ENCODE results near the gene CYB5R4. TPM values are rescaled to one million over a fixed set of nuclear protein-coding genes. Genes with fewer than 3 reads are reported as not detected.
A peak's percentile ranks its signal among the peaks of the same experiment; 100 is the strongest.

The CYB5R4 gene
- total RNA-seq, 1 experiment from 2014 or later = 24.0 TPM

DNA sequence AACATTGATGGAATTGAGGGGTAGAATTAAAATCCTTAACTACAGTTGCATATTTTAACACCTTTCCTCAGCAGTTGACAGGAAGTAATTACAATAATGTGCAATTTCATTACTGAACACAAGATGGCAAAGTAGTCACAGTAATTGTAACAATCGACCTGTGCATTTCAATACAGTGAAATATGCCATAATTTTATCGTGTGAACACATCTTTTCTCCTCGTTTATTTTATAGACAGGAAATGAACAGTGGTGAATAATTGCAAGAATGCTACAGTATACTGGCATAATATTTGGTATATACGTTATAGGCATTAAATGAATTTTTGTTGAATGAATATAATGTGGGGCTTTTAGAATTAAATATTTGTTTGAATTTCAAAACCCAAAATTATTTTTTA is 25.0 kb downstream of the CYB5R4 start:
- ChIA-PET POLR2A (no interaction called here), RAD21 (ENCODE audit: low non-redundant PET in 1 of 2, low total read pairs in 2 of 2, uncharacterized antibody in 2 of 2, unreplicated experiment in 2 of 2) (no interaction called here), CTCF (interaction anchor here (0.9 to 2.7 kb wide), 4 partner anchors 269 to 343 kb away, joined by 4 to 11 read pairs (median 4); partner anchors contain the start of gene CEP162)
- no peaks in the 10 kb centered on the region for H4K20me1 ChIP-seq (ENCODE audit: insufficient read depth)
- H2AFZ ChIP-seq (ENCODE audit: low read depth, low read length, poor library complexity, severe bottlenecking) = no peak overlapping the region
- ATAC-seq = peak; percentile 76
- H3K36me3 ChIP-seq (ENCODE audit: control insufficient read depth in 1 of 2, insufficient read depth in 2 of 2, low read length in 2 of 2) = no peaks in the 10 kb centered on the region
- intact Hi-C loops (cut with micrococcal nuclease) = loop anchor here (1.0 to 10.0 kb wide), 4 partner anchors 337 to 1440 kb away; no protein-coding TSS in a partner anchor
- H3K79me2 ChIP-seq (ENCODE audit: insufficient read depth, low read length) = peaks cover 12% of the 10 kb centered on the region
- H3K9ac ChIP-seq (ENCODE audit: low read length) = no peak overlapping the region
- TF ChIP-seq MAX (IDR thresholded peaks at IDR 0.05) (no peak), EZH2phosphoT487 (IDR thresholded peaks at IDR 0.05; ENCODE audit: borderline replicate concordance) (no peak), RAD21 (IDR thresholded peaks at IDR 0.05; ENCODE audit: low read depth) (peak; percentile 89), CTCF (IDR thresholded peaks at IDR 0.05 in 2 of 3, conservative IDR thresholded peaks at IDR 0.05 in 1 of 3; ENCODE audit: borderline replicate concordance in 1 of 3, insufficient read depth in 1 of 3, low read depth in 2 of 3, low read length in 2 of 3) (peak; percentile 46 to 79 (median 72); a peak in 5 of 6 replicates)
- no peaks in the 10 kb centered on the region for H3K4me1 ChIP-seq (ENCODE audit: control insufficient read depth in 1 of 2, insufficient read depth in 2 of 2, low read length in 2 of 2)
- H3K4me2 ChIP-seq (ENCODE audit: low read length) = no peak overlapping the region
- no peak overlapping the region for H3K27ac ChIP-seq (ENCODE audit: low read depth, low read length)
- peak; percentile 42 for DNase-seq (ENCODE audit: low read depth, low spot score)
- no peaks in the 10 kb centered on the region for H3K9me3 ChIP-seq (ENCODE audit: control insufficient read depth in 1 of 2, insufficient read depth in 1 of 2, low read depth in 1 of 2, low read length in 2 of 2)
- H3K4me3 ChIP-seq (replicated peaks in 1 of 2; ENCODE audit: low read depth in 1 of 2, low read length in 2 of 2) = no peak overlapping the region
- BruUV-seq (replicated peaks) = no TSS peak
- H3K9me2 ChIP-seq (ENCODE audit: insufficient read depth) = no peaks in the 10 kb centered on the region
- H3K27me3 ChIP-seq (ENCODE audit: insufficient read depth, low read length) = no peaks in the 10 kb centered on the region

GRCh38 chr6:83885984-83886383 is 26.5 kb downstream of the CYB5R4 start:
- H3K9ac ChIP-seq (ENCODE audit: low read length) = no peak overlapping the region
- H3K4me3 ChIP-seq (replicated peaks in 1 of 2; ENCODE audit: low read depth in 1 of 2, low read length in 2 of 2) = no peak overlapping the region
- no peaks in the 10 kb centered on the region for H3K9me2 ChIP-seq (ENCODE audit: insufficient read depth)
- H3K27me3 ChIP-seq (ENCODE audit: insufficient read depth, low read length) = no peaks in the 10 kb centered on the region
- no peaks in the 10 kb centered on the region for H3K4me1 ChIP-seq (ENCODE audit: control insufficient read depth in 1 of 2, insufficient read depth in 2 of 2, low read length in 2 of 2)
- no peak for ATAC-seq
- intact Hi-C loops (cut with micrococcal nuclease) = loop anchor here (10.0 kb wide), 2 partner anchors 529 to 1439 kb away; no protein-coding TSS in a partner anchor
- H3K4me2 ChIP-seq (ENCODE audit: low read length) = no peak overlapping the region
- H3K9me3 ChIP-seq (ENCODE audit: control insufficient read depth in 1 of 2, insufficient read depth in 1 of 2, low read depth in 1 of 2, low read length in 2 of 2) = no peaks in the 10 kb centered on the region
- no peaks in the 10 kb centered on the region for H3K36me3 ChIP-seq (ENCODE audit: control insufficient read depth in 1 of 2, insufficient read depth in 2 of 2, low read length in 2 of 2)
- H3K27ac ChIP-seq (ENCODE audit: low read depth, low read length) = no peak overlapping the region
- no TSS peak for BruUV-seq (replicated peaks)
- no peak overlapping the region for H2AFZ ChIP-seq (ENCODE audit: low read depth, low read length, poor library complexity, severe bottlenecking)
- TF ChIP-seq ZNF274 (IDR thresholded peaks at IDR 0.05; ENCODE audit: low read depth, low read length) = no peak
- TF ChIP-seq JUND (IDR thresholded peaks at IDR 0.05) = no peak
- no peak for TF ChIP-seq SRF (IDR thresholded peaks at IDR 0.05; ENCODE audit: low read depth)
- TF ChIP-seq, protein P1, sequence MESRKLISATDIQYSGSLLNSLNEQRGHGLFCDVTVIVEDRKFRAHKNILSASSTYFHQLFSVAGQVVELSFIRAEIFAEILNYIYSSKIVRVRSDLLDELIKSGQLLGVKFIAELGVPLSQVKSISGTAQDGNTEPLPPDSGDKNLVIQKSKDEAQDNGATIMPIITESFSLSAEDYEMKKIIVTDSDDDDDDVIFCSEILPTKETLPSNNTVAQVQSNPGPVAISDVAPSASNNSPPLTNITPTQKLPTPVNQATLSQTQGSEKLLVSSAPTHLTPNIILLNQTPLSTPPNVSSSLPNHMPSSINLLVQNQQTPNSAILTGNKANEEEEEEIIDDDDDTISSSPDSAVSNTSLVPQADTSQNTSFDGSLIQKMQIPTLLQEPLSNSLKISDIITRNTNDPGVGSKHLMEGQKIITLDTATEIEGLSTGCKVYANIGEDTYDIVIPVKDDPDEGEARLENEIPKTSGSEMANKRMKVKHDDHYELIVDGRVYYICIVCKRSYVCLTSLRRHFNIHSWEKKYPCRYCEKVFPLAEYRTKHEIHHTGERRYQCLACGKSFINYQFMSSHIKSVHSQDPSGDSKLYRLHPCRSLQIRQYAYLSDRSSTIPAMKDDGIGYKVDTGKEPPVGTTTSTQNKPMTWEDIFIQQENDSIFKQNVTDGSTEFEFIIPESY (IDR thresholded peaks at IDR 0.05; ENCODE audit: extremely low read depth, insufficient replicate concordance, low read length) = no peak
- TF ChIP-seq, protein P2, sequence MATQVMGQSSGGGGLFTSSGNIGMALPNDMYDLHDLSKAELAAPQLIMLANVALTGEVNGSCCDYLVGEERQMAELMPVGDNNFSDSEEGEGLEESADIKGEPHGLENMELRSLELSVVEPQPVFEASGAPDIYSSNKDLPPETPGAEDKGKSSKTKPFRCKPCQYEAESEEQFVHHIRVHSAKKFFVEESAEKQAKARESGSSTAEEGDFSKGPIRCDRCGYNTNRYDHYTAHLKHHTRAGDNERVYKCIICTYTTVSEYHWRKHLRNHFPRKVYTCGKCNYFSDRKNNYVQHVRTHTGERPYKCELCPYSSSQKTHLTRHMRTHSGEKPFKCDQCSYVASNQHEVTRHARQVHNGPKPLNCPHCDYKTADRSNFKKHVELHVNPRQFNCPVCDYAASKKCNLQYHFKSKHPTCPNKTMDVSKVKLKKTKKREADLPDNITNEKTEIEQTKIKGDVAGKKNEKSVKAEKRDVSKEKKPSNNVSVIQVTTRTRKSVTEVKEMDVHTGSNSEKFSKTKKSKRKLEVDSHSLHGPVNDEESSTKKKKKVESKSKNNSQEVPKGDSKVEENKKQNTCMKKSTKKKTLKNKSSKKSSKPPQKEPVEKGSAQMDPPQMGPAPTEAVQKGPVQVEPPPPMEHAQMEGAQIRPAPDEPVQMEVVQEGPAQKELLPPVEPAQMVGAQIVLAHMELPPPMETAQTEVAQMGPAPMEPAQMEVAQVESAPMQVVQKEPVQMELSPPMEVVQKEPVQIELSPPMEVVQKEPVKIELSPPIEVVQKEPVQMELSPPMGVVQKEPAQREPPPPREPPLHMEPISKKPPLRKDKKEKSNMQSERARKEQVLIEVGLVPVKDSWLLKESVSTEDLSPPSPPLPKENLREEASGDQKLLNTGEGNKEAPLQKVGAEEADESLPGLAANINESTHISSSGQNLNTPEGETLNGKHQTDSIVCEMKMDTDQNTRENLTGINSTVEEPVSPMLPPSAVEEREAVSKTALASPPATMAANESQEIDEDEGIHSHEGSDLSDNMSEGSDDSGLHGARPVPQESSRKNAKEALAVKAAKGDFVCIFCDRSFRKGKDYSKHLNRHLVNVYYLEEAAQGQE (IDR thresholded peaks at IDR 0.05; ENCODE audit: low read depth) = no peak
- no peak for TF ChIP-seq POLR2AphosphoS5 (IDR thresholded peaks at IDR 0.05; ENCODE audit: low read depth, low read length)
- H4K20me1 ChIP-seq (ENCODE audit: insufficient read depth) = no peaks in the 10 kb centered on the region
- peaks cover 5% of the 10 kb centered on the region; the same call in 1 of the 2 replicates for H3K79me2 ChIP-seq (ENCODE audit: insufficient read depth, low read length)
- DNase-seq (ENCODE audit: low read depth, low spot score) = no peak
- CTCF ChIA-PET = interaction anchor here (0.7 to 1.5 kb wide), 3 partner anchors 331 to 342 kb away, joined by 3 to 5 read pairs (median 3); partner anchors contain the start of gene CEP162
- POLR2A ChIA-PET = no interaction called here
- RAD21 ChIA-PET (ENCODE audit: low non-redundant PET in 1 of 2, low total read pairs in 2 of 2, uncharacterized antibody in 2 of 2, unreplicated experiment in 2 of 2) = no interaction called here

Data from HCT116 (cell line).